22Rv1 (cell line): ENCODE results near the gene MELTF.

Source experiments
- ZFX ChIP-seq: fragments of 450-650 bp; IDR thresholded peaks from 2 replicates; pipeline ENCODE4 v1.6.1; 2017; ENCODE audit warnings: antibody characterized with exemption, borderline replicate concordance
- TF ChIP-seq, protein P1 (sequence below): fragments of 450-650 bp; IDR thresholded peaks from 2 replicates; pipeline ENCODE4 v1.5.1; 2017; ENCODE audit warnings: mild to moderate bottlenecking

DNA sequence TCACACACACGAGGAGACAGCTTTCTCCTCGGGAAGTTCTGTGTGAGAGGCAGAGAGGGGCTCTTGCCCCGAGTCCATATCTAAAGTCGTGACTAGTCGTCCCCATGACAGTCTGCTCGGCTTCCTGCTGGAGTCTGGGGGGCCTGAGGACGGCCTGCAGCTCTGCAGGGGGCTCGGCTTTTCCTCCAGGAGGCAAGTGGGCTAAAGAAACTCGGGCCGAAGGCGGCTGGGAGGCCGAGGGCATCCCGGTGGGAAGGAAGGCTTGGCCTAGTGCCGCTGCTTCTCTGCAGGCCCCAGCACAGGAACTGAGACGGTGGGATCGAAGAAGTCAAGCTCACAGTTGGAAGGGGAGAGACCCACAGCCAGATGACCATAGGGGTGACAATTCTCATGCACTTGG lies 35.6 kb downstream of the MELTF start:
- TF ChIP-seq, protein P1, sequence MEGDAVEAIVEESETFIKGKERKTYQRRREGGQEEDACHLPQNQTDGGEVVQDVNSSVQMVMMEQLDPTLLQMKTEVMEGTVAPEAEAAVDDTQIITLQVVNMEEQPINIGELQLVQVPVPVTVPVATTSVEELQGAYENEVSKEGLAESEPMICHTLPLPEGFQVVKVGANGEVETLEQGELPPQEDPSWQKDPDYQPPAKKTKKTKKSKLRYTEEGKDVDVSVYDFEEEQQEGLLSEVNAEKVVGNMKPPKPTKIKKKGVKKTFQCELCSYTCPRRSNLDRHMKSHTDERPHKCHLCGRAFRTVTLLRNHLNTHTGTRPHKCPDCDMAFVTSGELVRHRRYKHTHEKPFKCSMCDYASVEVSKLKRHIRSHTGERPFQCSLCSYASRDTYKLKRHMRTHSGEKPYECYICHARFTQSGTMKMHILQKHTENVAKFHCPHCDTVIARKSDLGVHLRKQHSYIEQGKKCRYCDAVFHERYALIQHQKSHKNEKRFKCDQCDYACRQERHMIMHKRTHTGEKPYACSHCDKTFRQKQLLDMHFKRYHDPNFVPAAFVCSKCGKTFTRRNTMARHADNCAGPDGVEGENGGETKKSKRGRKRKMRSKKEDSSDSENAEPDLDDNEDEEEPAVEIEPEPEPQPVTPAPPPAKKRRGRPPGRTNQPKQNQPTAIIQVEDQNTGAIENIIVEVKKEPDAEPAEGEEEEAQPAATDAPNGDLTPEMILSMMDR, result no peak
- no peak for TF ChIP-seq ZFX
